IPS DF 6.9 (cell line): ENCODE measurements around the gene FZR1.

ENCODE experiments used
- DNase-seq: peaks from one replicate; pipeline ENCODE4 v3.0.0-alpha.2; 2013; ENCODE audit warnings: low read depth, low spot score
- H3K27ac ChIP-seq: one replicate; pipeline ENCODE4 v1.5.1; 2013; ENCODE audit warnings: low read length, control low read depth
- H3K27me3 ChIP-seq: 2 replicates; pipeline ENCODE4 v1.6.1; 2013; ENCODE audit warnings: mild to moderate bottlenecking, low read length; ENCODE audit not compliant: control insufficient read depth, insufficient read depth
- H3K36me3 ChIP-seq: 2 replicates; pipeline ENCODE4 v1.6.1; 2013; ENCODE audit warnings: low read length; ENCODE audit not compliant: control insufficient read depth, insufficient read depth
- H3K4me1 ChIP-seq: 2 replicates; pipeline ENCODE4 v1.6.1; 2013; ENCODE audit warnings: low read length; ENCODE audit not compliant: control insufficient read depth, insufficient read depth
- H3K4me3 ChIP-seq: 2 replicates; pipeline ENCODE4 v1.5.1; 2013; ENCODE audit warnings: mild to moderate bottlenecking, low read length
- H3K9me3 ChIP-seq: 2 replicates; pipeline ENCODE4 v1.6.1; 2013; ENCODE audit warnings: low read length, inconsistent platforms; ENCODE audit not compliant: control insufficient read depth, insufficient read depth
- WGBS: extraction: QIAGEN DNeasy Blood & Tissue Kit; methylation state at CpG from one replicate; pipeline ENCODE4 v1.1.7; 2013; ENCODE audit warnings: mixed read lengths, missing lambda C conversion rate; ENCODE audit not compliant: insufficient read length, insufficient coverage; 5-methylcytosine and 5-hydroxymethylcytosine counted together

FZR1 gene

GRCh38 chr19:3496392-3497273, 9.5 kb upstream of the FZR1 start:
- H3K4me3 ChIP-seq = no peak overlapping the region
- no peaks in the 10 kb centered on the region for H3K27me3 ChIP-seq
- no CpG with 5 or more reads among the region's 32 CpGs for WGBS
- H3K36me3 ChIP-seq = peaks cover 16% of the 10 kb centered on the region
- H3K9me3 ChIP-seq = no peaks in the 10 kb centered on the region
- DNase-seq = no peak
- no peak overlapping the region for H3K27ac ChIP-seq
- no peaks in the 10 kb centered on the region for H3K4me1 ChIP-seq

- no peak overlapping the region for H3K4me3 ChIP-seq
- no peaks in the 10 kb centered on the region for H3K27me3 ChIP-seq
- no peak for DNase-seq
- peaks cover 10% of the 10 kb centered on the region for H3K36me3 ChIP-seq
- no peaks in the 10 kb centered on the region for H3K4me1 ChIP-seq
- no CpG with 5 or more reads among the region's 5 CpGs for WGBS
- H3K9me3 ChIP-seq = no peaks in the 10 kb centered on the region
- H3K27ac ChIP-seq = no peak overlapping the region
Observed at GRCh38 chr19:3497757-3498520, 8.2 kb upstream of the FZR1 start.

- no peak overlapping the region for H3K27ac ChIP-seq
- H3K4me3 ChIP-seq = peak overlapping the region; percentile 94
- H3K27me3 ChIP-seq = no peaks in the 10 kb centered on the region
- H3K4me1 ChIP-seq = no peaks in the 10 kb centered on the region; the same call in 1 of the 2 replicates
- DNase-seq = no peak
- no peaks in the 10 kb centered on the region for H3K9me3 ChIP-seq
- H3K36me3 ChIP-seq = peaks cover 8% of the 10 kb centered on the region
- WGBS = no CpG with 5 or more reads among the region's 18 CpGs
Observed at GRCh38 chr19:3499738-3500428, 6.2 kb upstream of the FZR1 start.

GRCh38 chr19:3500429-3501101, 5.5 kb upstream of the FZR1 start, which contains the start of gene DOHH:
DOHH (minus strand) TSS chr19:3500674; CDS start chr19:3496814, 3,860 bp downstream.
- no peaks in the 10 kb centered on the region; the same call in 1 of the 2 replicates for H3K4me1 ChIP-seq
- WGBS = no CpG with 5 or more reads among the region's 52 CpGs
- peak within 1 kb of the TSS; percentile 94 for H3K4me3 ChIP-seq
- peak; percentile 97 for DNase-seq
- no peak within 1 kb of the TSS for H3K27ac ChIP-seq
- no peaks in the 10 kb centered on the region for H3K27me3 ChIP-seq
- no peaks in the 10 kb centered on the region for H3K9me3 ChIP-seq
- H3K36me3 ChIP-seq = peaks cover 5% of the 10 kb centered on the region

GRCh38 chr19:3501780-3502179, 4.3 kb upstream of the FZR1 start:
- no peaks in the 10 kb centered on the region; the same call in 1 of the 2 replicates for H3K4me1 ChIP-seq

GRCh38 chr19:3503036-3503572, 3.0 kb upstream of the FZR1 start:
- Histone ChIP-seq H3K27ac (no peak overlapping the region), H3K9me3 (no peaks in the 10 kb centered on the region), H3K27me3 (no peaks in the 10 kb centered on the region), H3K4me3 (no peak overlapping the region), H3K4me1 (no peaks in the 10 kb centered on the region; the same call in 1 of the 2 replicates), H3K36me3 (no peaks in the 10 kb centered on the region)
- no CpG with 5 or more reads among the region's 13 CpGs for WGBS
- DNase-seq = no peak

More at GRCh38 chr19:3501780-3502179, 4.3 kb upstream of the FZR1 start:
- H3K4me3 ChIP-seq = no peak overlapping the region
- H3K27me3 ChIP-seq = no peaks in the 10 kb centered on the region
- WGBS = no CpG with 5 or more reads among the region's 3 CpGs
- H3K27ac ChIP-seq = no peak overlapping the region
- no peak for DNase-seq
- no peaks in the 10 kb centered on the region for H3K36me3 ChIP-seq
- H3K9me3 ChIP-seq = no peaks in the 10 kb centered on the region

- H3K4me1 ChIP-seq = no peaks in the 10 kb centered on the region; the same call in 1 of the 2 replicates
- H3K4me3 ChIP-seq = no peak overlapping the region
- H3K27ac ChIP-seq = no peak overlapping the region
- no peak for DNase-seq
- no CpG with 5 or more reads among the region's 5 CpGs for WGBS
- H3K9me3 ChIP-seq = no peaks in the 10 kb centered on the region
- H3K27me3 ChIP-seq = no peaks in the 10 kb centered on the region
- H3K36me3 ChIP-seq = no peaks in the 10 kb centered on the region
Observed at GRCh38 chr19:3504735-3505134, 1.4 kb upstream of the FZR1 start.

GRCh38 chr19:3506384-3507340, 551 bp downstream of the FZR1 start:
- Histone ChIP-seq H3K9me3 (no peaks in the 10 kb centered on the region), H3K27me3 (no peaks in the 10 kb centered on the region), H3K4me3 (peak overlapping the region; percentile 70), H3K27ac (no peak overlapping the region), H3K4me1 (no peaks in the 10 kb centered on the region; the same call in 1 of the 2 replicates), H3K36me3 (no peaks in the 10 kb centered on the region)
- DNase-seq = no peak
- WGBS = no CpG with 5 or more reads among the region's 69 CpGs
